GM19438 (cell line): ENCODE data around the gene ZFP2.

Experiments used
- ATAC-seq: cut with Tn5 transposase; IDR thresholded peaks from one replicate; pipeline ENCODE4 v1.9.1; 2021; ENCODE audit warnings: low read depth; ENCODE audit not compliant: unreplicated experiment

ZFP2 gene

DNA sequence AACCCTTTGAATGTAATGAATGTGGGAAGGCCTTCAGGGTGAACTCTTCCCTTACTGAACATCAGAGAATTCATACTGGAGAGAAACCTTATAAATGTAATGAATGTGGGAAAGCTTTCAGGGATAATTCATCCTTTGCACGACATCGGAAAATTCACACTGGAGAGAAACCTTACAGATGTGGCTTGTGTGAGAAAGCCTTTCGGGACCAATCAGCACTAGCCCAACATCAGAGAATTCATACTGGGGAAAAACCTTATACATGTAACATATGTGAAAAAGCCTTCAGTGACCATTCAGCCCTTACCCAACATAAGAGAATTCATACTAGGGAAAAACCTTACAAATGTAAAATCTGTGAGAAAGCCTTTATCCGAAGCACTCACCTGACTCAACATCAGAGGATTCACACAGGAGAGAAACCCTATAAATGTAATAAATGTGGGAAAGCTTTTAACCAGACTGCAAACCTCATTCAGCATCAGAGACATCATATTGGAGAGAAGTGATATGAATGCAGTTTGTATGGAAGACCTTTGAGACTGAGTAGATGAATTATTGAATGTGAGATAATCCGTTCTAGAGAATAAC lies 69.8 kb downstream of the ZFP2 start:
- ATAC-seq: no peak

DNA sequence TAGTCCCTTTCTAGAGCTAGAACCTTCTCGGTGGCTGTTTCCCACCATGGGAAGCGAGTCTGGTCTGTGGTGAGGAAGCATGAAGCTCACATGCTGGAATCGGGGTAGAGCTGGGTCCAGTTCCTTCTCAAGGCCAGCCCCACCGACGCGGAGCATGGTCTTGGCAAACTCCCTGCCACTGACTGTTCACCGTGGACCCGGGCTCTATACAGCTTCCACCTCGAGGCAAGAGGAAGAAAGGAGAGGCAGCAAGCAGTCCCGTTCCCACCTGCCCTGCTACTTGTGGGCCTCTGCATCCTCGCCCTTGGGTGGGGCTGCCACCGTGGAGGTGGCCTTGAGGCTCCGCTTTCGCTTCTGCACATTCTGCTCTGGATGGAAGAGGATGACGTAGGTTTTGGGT lies 85.7 kb downstream of the ZFP2 start:
- ATAC-seq: no peak
